ENCODE data around the gene GMPS.

GRCh38 chr3:155880286-155880685 is 9.8 kb downstream of the GMPS start:
- TF ChIP-seq CTCF (IDR thresholded peaks at IDR 0.05) (no peak), POLR2AphosphoS5 (IDR thresholded peaks at IDR 0.05) (no peak)
